A673 (cell line): ENCODE results near the gene GNG3. TPM values are rescaled to one million over a fixed set of nuclear protein-coding genes. Genes with fewer than 3 reads are reported as not detected.
A peak's percentile ranks its signal among the peaks of the same experiment; 100 is the strongest.

Experiments
- BruUV-seq: library from RNA; stranded (reverse); fragments of 400-500 nt; replicated peaks from 2 replicates; lab custom pipeline; 2021; lab: Mats Ljungman, UMichigan
- CTCF ChIA-PET: fragments of 300-600 bp; sonication (Branson Sonifier 250); formaldehyde crosslinking; loops from one replicate; lab custom pipeline; 2022; ENCODE audit warnings: antibody characterized with exemption; lab: Charles Lee
- POLR2A ChIA-PET: fragments of 300-600 bp; sonication (Branson Sonifier 250); formaldehyde crosslinking; loops from one replicate; lab custom pipeline; 2022; ENCODE audit warnings: antibody characterized with exemption; ENCODE audit not compliant: low non-redundant PET; lab: Charles Lee
- DNase-seq: peaks from one replicate; pipeline ENCODE4 v3.0.0-alpha.2; 2015; ENCODE audit warnings: low spot score
- H3K27ac ChIP-seq: fragments of 200-600 bp; sonication (generic); 2 replicates; pipeline ENCODE4 v1.5.1; 2016; ENCODE audit warnings: mixed run types, low read depth, mild to moderate bottlenecking, mixed read lengths, antibody characterized with exemption, low read length; ENCODE audit not compliant: poor library complexity, severe bottlenecking
- H3K27me3 ChIP-seq: fragments of 200-600 bp; sonication (generic); replicated peaks from 2 replicates; pipeline ENCODE4 v1.6.1; 2017; ENCODE audit warnings: mixed run types, low read depth, mild to moderate bottlenecking, mixed read lengths, antibody characterized with exemption, low read length; ENCODE audit not compliant: insufficient read depth, poor library complexity
- H3K36me3 ChIP-seq: fragments of 200-600 bp; sonication (generic); 2 replicates; pipeline ENCODE4 v1.6.1; 2016; ENCODE audit warnings: mixed run types, mild to moderate bottlenecking, mixed read lengths, antibody characterized with exemption, low read length; ENCODE audit not compliant: insufficient read depth, poor library complexity, severe bottlenecking
- H3K4me1 ChIP-seq: fragments of 200-600 bp; sonication (generic); 2 replicates; pipeline ENCODE4 v1.6.1; 2017; ENCODE audit warnings: mixed run types, mild to moderate bottlenecking, mixed read lengths, antibody characterized with exemption, low read length; ENCODE audit not compliant: insufficient read depth, poor library complexity, severe bottlenecking
- H3K4me3 ChIP-seq: fragments of 200-600 bp; sonication (generic); 2 replicates; pipeline ENCODE4 v1.5.1; 2016; ENCODE audit warnings: low read depth, mixed run types, mild to moderate bottlenecking, mixed read lengths, low read length; ENCODE audit not compliant: poor library complexity, severe bottlenecking
- H3K9me3 ChIP-seq: fragments of 200-600 bp; sonication (generic); 2 replicates; pipeline ENCODE4 v1.6.1; 2016; ENCODE audit warnings: mixed run types, low read depth, mild to moderate bottlenecking, mixed read lengths, antibody characterized with exemption, low read length; ENCODE audit not compliant: poor library complexity, severe bottlenecking
- CTCF ChIP-seq: fragments of 300-800, 200-600 bp; sonication (generic); conservative IDR thresholded peaks from 2 replicates; pipeline ENCODE4 v1.5.1; 2017; ENCODE audit warnings: low read depth, mild to moderate bottlenecking, antibody characterized with exemption, low read length, moderate library complexity, mixed read lengths
- EZH2 ChIP-seq: fragments of 200-600 bp; sonication (generic); IDR thresholded peaks from 2 replicates; pipeline ENCODE4 v1.6.1; 2017; ENCODE audit warnings: borderline replicate concordance, low read depth, mild to moderate bottlenecking, mixed read lengths, antibody characterized with exemption, low read length; ENCODE audit not compliant: poor library complexity, severe bottlenecking
- intact Hi-C: fragments of 100-400 bp; cut with micrococcal nuclease; formaldehyde crosslinking; loops from one replicate; pipeline ENCODE4 v1.10.0; 2022; ENCODE audit not compliant: unreplicated experiment
- total RNA-seq: library from RNA; stranded (reverse); gene quantifications from 2 replicates; pipeline ENCODE4 v1.2.3, GENCODE V29; 2021

Gene GNG3
- total RNA-seq, 1 experiment from 2014 or later: 0.45 TPM

GRCh38 chr11:62669420-62670161 is 37.9 kb upstream of the GNG3 start:
- no peaks in the 10 kb centered on the region for H3K27me3 ChIP-seq
- ChIA-PET POLR2A (interaction anchor here (0.6 to 0.7 kb wide), 2 partner anchors 50 to 67 kb away, joined by 3 read pairs; no protein-coding TSS in a partner anchor), CTCF (no interaction called here)
- no peak overlapping the region for H3K4me3 ChIP-seq
- H3K4me1 ChIP-seq: peaks cover 30% of the 10 kb centered on the region
- TF ChIP-seq CTCF (no peak), EZH2 (no peak)
- H3K36me3 ChIP-seq: peaks cover 41% of the 10 kb centered on the region
- intact Hi-C loops: no loop called here
- peak overlapping the region; percentile 33 for H3K27ac ChIP-seq
- H3K9me3 ChIP-seq: no peaks in the 10 kb centered on the region
- DNase-seq: no peak
- no TSS peak for BruUV-seq

- TF ChIP-seq EZH2 (no peak), CTCF (no peak)
- BruUV-seq: no TSS peak
- H3K27me3 ChIP-seq: no peaks in the 10 kb centered on the region
Measured at GRCh38 chr11:62671236-62671607, 36.3 kb upstream of the GNG3 start.

GRCh38 chr11:62671608-62672389 is 35.7 kb upstream of the GNG3 start, which contains the start of the genes LBHD1 and UQCC3:
LBHD1 (minus strand) TSS chr11:62672267; CDS start chr11:62670031, 2,236 bp downstream.
UQCC3 (plus strand) TSS chr11:62671673; CDS start chr11:62671746, 73 bp downstream.
- BruUV-seq: TSS peak; percentile 15

More at GRCh38 chr11:62671236-62671607, 36.3 kb upstream of the GNG3 start:
- H3K4me1 ChIP-seq: peaks cover 30% of the 10 kb centered on the region
- peak overlapping the region; percentile 85 for H3K4me3 ChIP-seq
- DNase-seq: no peak
- ChIA-PET POLR2A (interaction anchor here (0.6 to 0.7 kb wide), 2 partner anchors 10 to 203 kb away, joined by 3 to 4 read pairs; no protein-coding TSS in a partner anchor), CTCF (no interaction called here)
- H3K27ac ChIP-seq: peak overlapping the region; percentile 90
- peaks cover 43% of the 10 kb centered on the region for H3K36me3 ChIP-seq
- H3K9me3 ChIP-seq: no peaks in the 10 kb centered on the region
- intact Hi-C loops: no loop called here

More at GRCh38 chr11:62671608-62672389, 35.7 kb upstream of the GNG3 start, which contains the start of the genes LBHD1 and UQCC3:
- ChIA-PET POLR2A (interaction anchor here (0.6 to 1.0 kb wide), 5 partner anchors 9 to 202 kb away, joined by 3 to 8 read pairs (median 5); no protein-coding TSS in a partner anchor), CTCF (interaction anchor here (0.6 kb wide), 1 partner anchor 115 kb away, joined by 3 read pairs; no protein-coding TSS in a partner anchor)
- intact Hi-C loops: no loop called here
- peak within 1 kb of the TSS; percentile 90 for H3K27ac ChIP-seq
- no peak for TF ChIP-seq EZH2
- peak within 1 kb of the TSS; percentile 85 for H3K4me3 ChIP-seq
- DNase-seq: peak; percentile 96
- no peaks in the 10 kb centered on the region for H3K9me3 ChIP-seq
- no peaks in the 10 kb centered on the region for H3K27me3 ChIP-seq
- peaks cover 43% of the 10 kb centered on the region for H3K36me3 ChIP-seq
- H3K4me1 ChIP-seq: peaks cover 25% of the 10 kb centered on the region
